Activated CD8-positive, alpha-beta T cell treated with anti-CD3 and anti-CD28 coated beads, Interleukin-2, amount 10 ng/mL, durations not matched to agents 7 days and 5 days (primary cell): Measurements from ENCODE around the gene TMEM130. TPM values are rescaled to one million over a fixed set of nuclear protein-coding genes. Genes with fewer than 3 reads are reported as not detected.
A peak's percentile ranks its signal among the peaks of the same experiment; 100 is the strongest.

Experiments used
- ATAC-seq: fragments of 150-1000 bp; cut with Tn5 transposase; one replicate; pipeline ENCODE4 v1.10.0; 2021; ENCODE audit warnings: moderate library complexity
- CTCF ChIA-PET: fragments of 350-600 bp; sonication (Branson Sonifier 250); formaldehyde crosslinking; loops from one replicate; lab custom pipeline; 2021; ENCODE audit warnings: antibody characterized with exemption; lab: Charles Lee
- POLR2A ChIA-PET: fragments of 350-600 bp; sonication (Branson Sonifier 250); formaldehyde crosslinking; loops from one replicate; lab custom pipeline; 2021; ENCODE audit warnings: antibody characterized with exemption; lab: Charles Lee
- DNase-seq: peaks from one replicate; pipeline ENCODE4 v3.0.0-alpha.2; 2020
- H3K27ac Mint-ChIP-seq: one replicate; pipeline ENCODE4 v1.8.0; 2021; ENCODE audit warnings: mild to moderate bottlenecking, mixed read lengths
- H3K27me3 Mint-ChIP-seq: one replicate; pipeline ENCODE4 v1.8.0; 2021; ENCODE audit warnings: low read depth, mixed read lengths
- H3K36me3 Mint-ChIP-seq: one replicate; pipeline ENCODE4 v1.8.0; 2021; ENCODE audit warnings: low read depth, mixed read lengths
- H3K4me1 Mint-ChIP-seq: one replicate; pipeline ENCODE4 v1.8.0; 2021; ENCODE audit warnings: low read depth, mixed read lengths
- H3K4me3 Mint-ChIP-seq: one replicate; pipeline ENCODE4 v1.8.0; 2021; ENCODE audit warnings: mild to moderate bottlenecking, mixed read lengths
- H3K9me3 Mint-ChIP-seq: one replicate; pipeline ENCODE4 v1.8.0; 2022; ENCODE audit warnings: mixed read lengths; ENCODE audit not compliant: insufficient read depth
- total RNA-seq, 2 experiments: library from RNA; stranded (reverse); gene quantifications; one replicate each; pipeline ENCODE4 v1.2.3, GENCODE V29; 2021

TMEM130 gene
- total RNA-seq, 2 experiments from 2014 or later: not detected

DNA sequence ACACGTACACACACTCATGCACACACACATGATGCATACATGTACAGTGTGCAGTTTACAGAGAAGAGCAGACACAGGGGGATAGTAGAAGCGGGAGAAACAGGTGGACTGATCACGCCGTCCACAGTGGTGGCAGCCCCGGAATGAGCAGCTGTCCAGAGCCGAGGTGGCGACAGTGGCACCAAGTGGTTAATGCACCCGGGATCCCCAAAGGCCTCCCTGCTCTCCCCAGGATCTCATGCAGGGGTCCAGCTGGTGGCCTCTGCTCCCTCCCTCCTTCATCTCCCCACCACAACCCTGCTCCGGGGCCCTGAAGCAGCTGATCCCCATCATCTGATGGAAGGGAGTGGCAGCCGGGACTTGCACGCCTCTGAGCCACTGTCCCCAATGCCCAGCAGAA, 29.7 kb downstream of the TMEM130 start:
- no peak for DNase-seq
- Mint-ChIP-seq H3K27ac (no peak overlapping the region), H3K27me3 (peaks cover 2% of the 10 kb centered on the region), H3K4me3 (no peak overlapping the region), H3K4me1 (no peaks in the 10 kb centered on the region), H3K36me3 (no peaks in the 10 kb centered on the region), H3K9me3 (no peaks in the 10 kb centered on the region)
- ATAC-seq: no peak
- CTCF ChIA-PET: interaction anchor here (2.1 to 2.2 kb wide), 2 partner anchors 8 to 95 kb away, joined by 10 to 29 read pairs; no protein-coding TSS in a partner anchor
- POLR2A ChIA-PET: no interaction called here

DNA sequence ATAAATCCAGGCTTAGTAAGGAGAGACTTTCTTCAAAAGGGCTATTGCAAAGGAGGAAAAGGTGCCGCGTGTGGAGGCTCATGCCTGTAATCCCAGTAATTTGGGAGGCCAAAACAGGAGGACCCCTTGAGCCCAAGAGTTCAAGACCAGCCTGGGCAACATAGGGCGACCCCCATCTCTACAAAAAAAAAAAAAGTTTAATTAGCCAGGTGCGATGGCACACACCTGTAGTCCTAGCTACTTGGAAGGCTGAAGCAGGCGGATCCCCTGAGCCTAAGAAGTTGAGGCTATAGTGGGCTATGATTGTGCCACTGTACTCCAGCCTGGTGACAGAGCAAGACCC, 32.2 kb downstream of the TMEM130 start:
- DNase-seq: no peak
- Mint-ChIP-seq H3K4me3 (no peak overlapping the region), H3K36me3 (no peaks in the 10 kb centered on the region), H3K27ac (no peak overlapping the region), H3K9me3 (no peaks in the 10 kb centered on the region), H3K27me3 (peaks cover 2% of the 10 kb centered on the region), H3K4me1 (no peaks in the 10 kb centered on the region)
- no peak for ATAC-seq
- CTCF ChIA-PET: no interaction called here
- POLR2A ChIA-PET: no interaction called here

DNA sequence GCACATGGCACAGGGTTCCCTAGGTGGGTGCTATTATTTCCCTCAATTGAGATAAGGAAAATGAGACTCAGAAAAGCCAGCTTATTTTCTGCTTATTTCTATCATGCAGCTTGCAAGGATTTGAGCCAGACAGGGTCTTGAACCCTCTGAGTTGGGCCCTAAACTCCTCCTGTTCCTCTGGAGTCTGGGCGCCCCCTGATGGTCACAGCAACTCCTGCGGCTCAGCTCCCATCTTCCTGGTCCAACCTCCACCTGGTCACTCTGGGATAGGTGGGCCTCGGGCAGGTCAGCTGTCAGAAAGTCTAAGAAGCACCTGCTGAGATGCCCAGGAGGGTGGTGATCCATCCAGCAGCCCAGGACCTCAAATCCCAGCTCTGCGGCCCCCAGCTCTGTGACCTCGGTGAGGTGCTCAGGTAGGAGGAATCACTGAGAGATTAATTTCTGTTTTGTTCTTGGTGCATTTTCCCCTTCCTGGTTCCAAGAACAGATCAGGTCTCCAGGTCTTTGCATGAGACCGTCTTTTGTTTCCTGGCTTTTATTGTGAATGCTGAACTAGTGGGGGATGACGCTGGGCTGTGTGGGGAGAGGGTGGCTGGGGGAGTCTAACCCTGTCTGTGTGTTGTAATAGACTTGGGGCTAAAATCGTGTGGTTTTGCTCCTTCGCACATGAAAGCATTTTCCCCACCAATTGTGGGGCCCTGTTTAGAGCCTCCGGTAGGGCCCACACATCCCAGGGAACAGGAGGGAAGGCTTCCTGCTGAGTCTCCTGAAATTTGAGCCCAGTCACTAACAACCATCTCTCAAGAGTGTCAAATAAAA, 32.8 kb downstream of the TMEM130 start:
- Mint-ChIP-seq H3K9me3 (no peaks in the 10 kb centered on the region), H3K4me3 (no peak overlapping the region), H3K27ac (no peak overlapping the region), H3K4me1 (no peaks in the 10 kb centered on the region), H3K27me3 (peaks cover 2% of the 10 kb centered on the region), H3K36me3 (no peaks in the 10 kb centered on the region)
- DNase-seq (peak; percentile 35), ATAC-seq (no peak)
- ChIA-PET CTCF (interaction anchor here (2.3 kb wide), 1 partner anchor 416 kb away, joined by 7 read pairs; no protein-coding TSS in a partner anchor), POLR2A (no interaction called here)

DNA sequence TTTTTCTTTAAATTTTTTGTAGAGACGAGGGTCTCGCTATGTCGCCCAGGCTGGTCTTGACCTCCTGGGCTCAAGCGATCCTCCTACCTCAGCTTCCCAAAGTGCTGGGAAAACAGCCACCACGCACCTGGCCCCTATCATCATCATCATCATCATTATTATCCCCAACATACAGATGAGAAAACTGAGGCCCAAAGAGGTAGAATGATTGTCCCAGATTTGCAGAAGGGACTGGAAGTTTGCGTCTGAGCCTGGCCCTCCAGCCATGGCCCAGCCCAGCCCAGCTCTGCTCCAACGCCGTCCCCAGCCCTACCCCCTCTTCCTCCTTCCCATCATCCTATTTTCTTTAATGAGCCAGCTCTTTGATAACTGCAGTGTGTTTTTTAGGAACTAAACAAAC, 34.9 kb downstream of the TMEM130 start:
- no peak for DNase-seq
- Mint-ChIP-seq H3K4me3 (no peak overlapping the region), H3K27ac (no peak overlapping the region), H3K4me1 (no peaks in the 10 kb centered on the region), H3K27me3 (no peaks in the 10 kb centered on the region), H3K36me3 (no peaks in the 10 kb centered on the region), H3K9me3 (no peaks in the 10 kb centered on the region)
- ATAC-seq: no peak
- CTCF ChIA-PET: interaction anchor here (2.3 kb wide), 1 partner anchor 414 kb away, joined by 7 read pairs; no protein-coding TSS in a partner anchor
- POLR2A ChIA-PET: no interaction called here

DNA sequence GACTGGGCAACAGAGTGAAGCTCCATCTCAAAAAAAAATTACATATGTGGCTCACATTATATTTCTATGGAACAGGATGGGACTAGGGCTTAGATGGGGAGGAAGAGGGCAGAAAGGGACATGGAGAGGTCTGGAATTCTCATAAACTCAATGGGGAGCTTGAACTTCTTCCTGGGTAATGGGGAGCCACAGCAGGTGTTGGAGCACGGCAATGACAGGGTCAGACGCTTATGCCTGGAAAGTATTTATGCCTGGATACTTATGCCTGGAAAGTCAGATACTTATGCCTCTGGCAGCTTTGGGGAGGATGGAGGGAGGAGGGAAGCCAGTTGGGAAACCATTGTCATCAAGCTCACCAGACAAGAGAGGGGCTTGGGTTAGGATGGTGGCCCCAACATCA, 36.8 kb downstream of the TMEM130 start:
- ChIA-PET POLR2A (no interaction called here), CTCF (interaction anchor here (1.1 to 3.0 kb wide), 2 partner anchors 8 to 510 kb away, joined by 4 to 29 read pairs; no protein-coding TSS in a partner anchor)
- Mint-ChIP-seq H3K9me3 (no peaks in the 10 kb centered on the region), H3K27ac (no peak overlapping the region), H3K27me3 (no peaks in the 10 kb centered on the region), H3K36me3 (no peaks in the 10 kb centered on the region), H3K4me1 (no peaks in the 10 kb centered on the region), H3K4me3 (no peak overlapping the region)
- DNase-seq: no peak
- ATAC-seq: no peak

GRCh38 chr7:98831641-98832221, 38.1 kb downstream of the TMEM130 start:
- POLR2A ChIA-PET: no interaction called here
- H3K4me3 Mint-ChIP-seq: no peak overlapping the region
- H3K36me3 Mint-ChIP-seq: no peaks in the 10 kb centered on the region
- no peak overlapping the region for H3K27ac Mint-ChIP-seq
- CTCF ChIA-PET: interaction anchor here (0.6 to 3.0 kb wide), 6 partner anchors 9 to 443 kb away, joined by 3 to 29 read pairs (median 4); partner anchors contain the start of gene TRRAP
- DNase-seq (peak; percentile 48), ATAC-seq (no peak)
- no peaks in the 10 kb centered on the region for H3K27me3 Mint-ChIP-seq
- no peaks in the 10 kb centered on the region for H3K4me1 Mint-ChIP-seq
- no peaks in the 10 kb centered on the region for H3K9me3 Mint-ChIP-seq

GRCh38 chr7:98830972-98831548, 38.8 kb downstream of the TMEM130 start:
- no peaks in the 10 kb centered on the region for H3K4me1 Mint-ChIP-seq
- CTCF ChIA-PET: interaction anchor here (0.6 to 3.0 kb wide), 6 partner anchors 8 to 443 kb away, joined by 3 to 29 read pairs (median 4); partner anchors contain the start of gene TRRAP

GRCh38 chr7:98828368-98828767, 41.4 kb downstream of the TMEM130 start:
- no peak overlapping the region for H3K4me3 Mint-ChIP-seq
- H3K9me3 Mint-ChIP-seq: no peaks in the 10 kb centered on the region
- ChIA-PET POLR2A (no interaction called here), CTCF (no interaction called here)
- no peak for DNase-seq
- H3K36me3 Mint-ChIP-seq: no peaks in the 10 kb centered on the region
- no peaks in the 10 kb centered on the region for H3K4me1 Mint-ChIP-seq
- H3K27ac Mint-ChIP-seq: no peak overlapping the region
- H3K27me3 Mint-ChIP-seq: peaks cover 2% of the 10 kb centered on the region
- ATAC-seq: no peak

More at GRCh38 chr7:98830972-98831548, 38.8 kb downstream of the TMEM130 start:
- POLR2A ChIA-PET: no interaction called here
- H3K4me3 Mint-ChIP-seq: no peak overlapping the region
- no peaks in the 10 kb centered on the region for H3K36me3 Mint-ChIP-seq
- H3K9me3 Mint-ChIP-seq: no peaks in the 10 kb centered on the region
- ATAC-seq: no peak
- H3K27me3 Mint-ChIP-seq: no peaks in the 10 kb centered on the region
- DNase-seq: no peak
- no peak overlapping the region for H3K27ac Mint-ChIP-seq

- no peak for DNase-seq
- CTCF ChIA-PET: no interaction called here
- Mint-ChIP-seq H3K27ac (no peak overlapping the region), H3K4me1 (no peaks in the 10 kb centered on the region), H3K36me3 (no peaks in the 10 kb centered on the region), H3K9me3 (no peaks in the 10 kb centered on the region), H3K27me3 (peaks cover 2% of the 10 kb centered on the region), H3K4me3 (no peak overlapping the region)
- POLR2A ChIA-PET: no interaction called here
- ATAC-seq: no peak
Observed at GRCh38 chr7:98827258-98827657, 42.6 kb downstream of the TMEM130 start.

GRCh38 chr7:98826811-98827231, 43.0 kb downstream of the TMEM130 start:
- H3K4me3 Mint-ChIP-seq: no peak overlapping the region
- ATAC-seq (no peak), DNase-seq (no peak)
- ChIA-PET CTCF (no interaction called here), POLR2A (no interaction called here)
- no peak overlapping the region for H3K27ac Mint-ChIP-seq
- H3K9me3 Mint-ChIP-seq: no peaks in the 10 kb centered on the region
- no peaks in the 10 kb centered on the region for H3K4me1 Mint-ChIP-seq
- H3K27me3 Mint-ChIP-seq: peaks cover 2% of the 10 kb centered on the region
- no peaks in the 10 kb centered on the region for H3K36me3 Mint-ChIP-seq

DNA sequence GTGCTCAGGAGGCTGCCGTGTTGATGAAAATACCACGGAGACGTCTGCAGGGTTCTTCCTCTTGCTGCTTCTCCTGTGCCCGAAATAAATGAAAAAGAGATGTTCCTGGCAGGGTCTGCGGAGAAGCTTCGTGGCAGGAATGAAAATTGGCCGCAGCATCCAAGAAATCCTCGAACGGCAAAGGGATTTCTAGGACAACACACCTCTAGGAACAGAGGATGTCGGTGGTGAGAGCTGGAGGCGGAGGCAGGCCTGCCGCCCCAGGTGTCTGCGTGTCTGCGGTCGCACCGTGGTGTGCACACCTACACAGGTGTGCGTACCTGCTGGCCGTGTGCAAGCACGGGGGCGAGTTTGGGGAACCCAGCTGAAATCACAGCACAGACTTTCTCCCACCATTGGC, 43.4 kb downstream of the TMEM130 start:
- ATAC-seq (no peak), DNase-seq (no peak)
- H3K4me1 Mint-ChIP-seq: no peaks in the 10 kb centered on the region
- ChIA-PET CTCF (no interaction called here), POLR2A (no interaction called here)
- H3K4me3 Mint-ChIP-seq: no peak overlapping the region
- H3K27me3 Mint-ChIP-seq: peaks cover 2% of the 10 kb centered on the region
- no peaks in the 10 kb centered on the region for H3K9me3 Mint-ChIP-seq
- no peaks in the 10 kb centered on the region for H3K36me3 Mint-ChIP-seq
- H3K27ac Mint-ChIP-seq: no peak overlapping the region

DNA sequence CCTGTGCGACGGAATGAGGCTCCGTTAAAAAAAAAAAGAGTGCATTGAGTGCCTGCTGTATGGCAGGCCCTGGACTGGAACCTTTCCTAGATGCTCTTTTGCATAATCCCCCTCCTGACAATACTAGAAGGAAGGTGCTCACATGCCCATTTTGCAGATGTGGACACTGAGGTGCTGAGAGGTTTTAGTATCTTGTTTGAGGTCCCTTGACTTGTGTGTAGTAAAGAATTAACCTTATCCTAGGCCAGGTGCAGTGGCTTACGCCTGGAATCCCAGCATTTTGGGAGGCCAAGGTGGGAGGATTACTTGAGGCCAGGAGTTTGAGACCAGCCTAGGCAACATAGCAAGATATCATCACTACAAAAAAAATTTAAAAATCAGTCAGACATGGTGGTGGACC, 46.6 kb downstream of the TMEM130 start:
- Mint-ChIP-seq H3K4me3 (no peak overlapping the region), H3K27me3 (peaks cover 2% of the 10 kb centered on the region), H3K36me3 (no peaks in the 10 kb centered on the region), H3K9me3 (no peaks in the 10 kb centered on the region), H3K4me1 (no peaks in the 10 kb centered on the region), H3K27ac (no peak overlapping the region)
- ATAC-seq: no peak
- ChIA-PET CTCF (interaction anchor here (1.4 kb wide), 1 partner anchor 8 kb away, joined by 5 read pairs; no protein-coding TSS in a partner anchor), POLR2A (no interaction called here)
- no peak for DNase-seq
